IPS DF 19.7 (cell line): ENCODE results near the gene MYO5C.

Source experiments
- DNase-seq: peaks from one replicate; pipeline ENCODE4 v3.0.0-alpha.2; 2013; ENCODE audit warnings: low read depth, low spot score

The MYO5C gene

GRCh38 chr15:52295421-52296001, at the start of gene MYO5C:
MYO5C (minus strand) TSS chr15:52295804; CDS start chr15:52295636, 168 bp downstream.
- DNase-seq = no peak

GRCh38 chr15:52344592-52344991, 49.0 kb upstream of the MYO5C start:
- no peak for DNase-seq

GRCh38 chr15:52343831-52344230, 48.2 kb upstream of the MYO5C start:
- no peak for DNase-seq

- no peak for DNase-seq
Observed at GRCh38 chr15:52340093-52340492, 44.5 kb upstream of the MYO5C start.

- no peak for DNase-seq
Observed at GRCh38 chr15:52338891-52339290, 43.3 kb upstream of the MYO5C start.

GRCh38 chr15:52338058-52338457, 42.5 kb upstream of the MYO5C start:
- DNase-seq = no peak

GRCh38 chr15:52337198-52337853, 41.7 kb upstream of the MYO5C start:
- no peak for DNase-seq

- DNase-seq = no peak
Observed at GRCh38 chr15:52336529-52336928, 40.9 kb upstream of the MYO5C start.

- DNase-seq = no peak
Observed at GRCh38 chr15:52334491-52335160, 39.0 kb upstream of the MYO5C start.

- DNase-seq = no peak
Observed at GRCh38 chr15:52331490-52332240, 36.1 kb upstream of the MYO5C start.

- DNase-seq = no peak
Observed at GRCh38 chr15:52329987-52330386, 34.4 kb upstream of the MYO5C start.

GRCh38 chr15:52329150-52329549, 33.5 kb upstream of the MYO5C start:
- no peak for DNase-seq

- DNase-seq = no peak
Observed at GRCh38 chr15:52328680-52329079, 33.1 kb upstream of the MYO5C start.

GRCh38 chr15:52326756-52327155, 31.2 kb upstream of the MYO5C start:
- no peak for DNase-seq

GRCh38 chr15:52324109-52324508, 28.5 kb upstream of the MYO5C start:
- DNase-seq = no peak

- DNase-seq = no peak
Observed at GRCh38 chr15:52318729-52319500, 23.3 kb upstream of the MYO5C start.

- no peak for DNase-seq
Observed at GRCh38 chr15:52317688-52318087, 22.1 kb upstream of the MYO5C start.

GRCh38 chr15:52317022-52317421, 21.4 kb upstream of the MYO5C start:
- no peak for DNase-seq

- DNase-seq = no peak
Observed at GRCh38 chr15:52309154-52309548, 13.5 kb upstream of the MYO5C start.

- no peak for DNase-seq
Observed at GRCh38 chr15:52308446-52309153, 13.0 kb upstream of the MYO5C start.

GRCh38 chr15:52307847-52308246, 12.2 kb upstream of the MYO5C start:
- no peak for DNase-seq
